GM21717 (cell line): ENCODE measurements around the gene SLC35G6.
"Not testable (repeated sequence)": the region's sequence is repeated elsewhere in the genome, so short reads cannot be mapped to it uniquely, and the experiment has no call there.

Experiments used
- ATAC-seq: cut with Tn5 transposase; IDR thresholded peaks from one replicate; pipeline ENCODE4 v1.9.1; 2021; ENCODE audit warnings: mild to moderate bottlenecking, moderate library complexity; ENCODE audit not compliant: unreplicated experiment

SLC35G6 gene

DNA sequence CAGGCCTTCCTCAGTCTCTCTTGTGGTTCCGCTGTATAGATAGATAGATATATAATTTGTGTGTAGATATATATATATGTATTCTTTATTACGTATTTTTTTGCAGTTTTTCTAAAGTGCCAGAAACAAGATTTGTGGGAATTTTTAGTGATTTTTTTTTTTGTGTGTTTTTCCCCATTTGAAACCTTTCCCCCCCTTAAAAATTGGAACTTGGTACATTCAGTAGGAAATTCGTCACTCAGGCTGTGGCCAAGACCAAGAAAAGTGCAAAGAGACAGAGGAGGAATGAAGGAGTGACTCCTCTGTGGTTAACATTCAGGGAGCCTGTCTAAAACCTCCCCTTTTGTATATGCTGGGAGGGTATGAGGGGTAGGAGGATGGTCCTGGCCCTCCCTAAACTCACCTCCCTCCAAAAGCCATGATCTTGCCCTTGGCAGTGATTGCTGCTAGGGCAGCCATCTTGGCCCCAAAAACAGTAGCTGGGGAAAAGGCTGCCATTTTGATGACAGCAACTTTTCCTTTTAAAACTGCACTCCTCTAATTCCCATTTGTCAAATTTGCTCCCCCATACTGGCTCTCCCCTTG is 21.2 kb upstream of the SLC35G6 start:
- no peak for ATAC-seq

DNA sequence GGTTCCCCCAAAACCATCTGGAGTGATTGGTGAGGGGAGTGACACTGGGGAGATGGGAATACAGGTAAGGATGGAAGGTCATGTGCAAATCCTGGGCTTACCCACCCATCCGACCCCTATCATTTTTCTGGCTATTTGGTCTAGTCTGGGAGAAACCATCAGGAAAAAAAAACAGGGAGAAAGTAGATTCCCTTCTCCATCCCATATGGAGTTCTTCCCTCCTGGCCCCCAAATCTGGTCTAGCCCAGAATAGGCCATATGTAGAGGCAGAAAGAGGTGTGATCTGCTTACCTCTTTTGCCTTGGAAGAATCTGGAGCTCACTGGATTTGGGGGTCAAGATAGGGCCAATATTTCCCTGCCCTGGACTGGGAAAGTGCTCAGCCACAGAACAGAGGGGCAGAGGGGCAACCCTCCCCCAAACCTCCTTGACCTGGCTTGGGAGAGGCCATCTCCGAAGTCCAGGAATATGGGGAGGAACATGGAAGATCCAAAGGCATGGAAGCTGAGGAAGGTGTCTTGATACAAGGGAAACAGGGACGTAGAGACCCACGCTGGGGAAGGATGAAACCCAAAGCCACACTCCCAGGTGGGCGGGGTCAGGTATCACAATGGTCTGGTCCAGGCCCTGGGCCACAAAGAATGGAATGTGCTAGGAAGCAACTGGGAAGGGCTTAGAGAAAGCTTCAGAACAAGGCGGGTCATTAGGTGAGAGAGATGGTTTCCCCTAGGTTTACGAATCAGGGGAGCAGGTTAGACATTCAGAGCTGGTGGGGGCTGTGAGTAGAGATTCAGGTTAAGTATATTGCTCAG is 20.2 kb upstream of the SLC35G6 start:
- no peak for ATAC-seq

DNA sequence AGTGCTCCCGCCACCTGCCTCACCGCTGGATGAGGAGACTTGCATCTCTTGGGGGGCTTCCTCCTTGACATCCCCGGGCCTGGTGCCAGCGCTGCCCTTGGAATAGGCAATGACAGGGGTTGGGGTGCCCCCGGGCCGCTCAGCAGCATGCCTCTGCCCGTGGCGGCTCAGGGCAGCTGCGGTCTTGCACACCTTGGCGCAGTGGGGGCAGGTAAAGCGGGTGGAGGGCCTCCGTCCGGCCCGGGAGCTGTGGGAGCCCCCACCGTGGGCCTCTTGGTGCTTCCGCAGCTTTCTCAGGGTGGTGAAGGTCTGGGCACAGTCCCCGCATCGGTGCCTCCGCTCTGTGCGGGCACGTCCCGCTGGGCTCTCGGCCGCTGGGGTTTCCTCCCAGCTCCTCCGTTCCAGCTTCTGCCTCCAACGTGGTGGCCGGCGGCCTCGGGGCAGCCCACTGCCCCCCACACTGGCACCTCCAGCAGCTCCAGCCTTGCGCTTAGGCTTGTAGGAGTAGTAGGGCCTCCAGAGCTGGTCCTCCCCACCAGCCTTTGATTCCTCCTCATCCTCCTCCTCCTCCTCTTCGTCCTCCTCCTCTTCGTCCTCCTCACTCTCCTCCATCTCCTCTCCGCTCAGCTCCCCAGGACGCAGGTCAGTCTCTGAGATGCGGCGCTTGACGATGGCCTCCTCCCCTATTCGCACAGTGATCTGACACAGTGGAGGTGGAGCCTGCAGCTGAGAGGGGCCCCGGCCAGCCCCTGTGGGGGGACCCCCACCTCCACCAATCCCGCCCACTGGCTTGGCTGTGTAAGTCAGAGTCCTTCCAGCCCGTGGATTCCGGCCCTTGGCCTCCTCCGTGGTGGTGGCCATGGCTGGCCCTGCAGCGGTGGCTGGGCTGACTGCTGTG is 18.5 kb upstream of the SLC35G6 start:
- no peak for ATAC-seq

- ATAC-seq, result no peak
Measured at GRCh38 chr17:7463372-7463846, 17.8 kb upstream of the SLC35G6 start.

GRCh38 chr17:7464081-7464480 is 17.2 kb upstream of the SLC35G6 start:
- ATAC-seq, result no peak

- ATAC-seq, result no peak
Measured at GRCh38 chr17:7465597-7466275, 15.5 kb upstream of the SLC35G6 start.

DNA sequence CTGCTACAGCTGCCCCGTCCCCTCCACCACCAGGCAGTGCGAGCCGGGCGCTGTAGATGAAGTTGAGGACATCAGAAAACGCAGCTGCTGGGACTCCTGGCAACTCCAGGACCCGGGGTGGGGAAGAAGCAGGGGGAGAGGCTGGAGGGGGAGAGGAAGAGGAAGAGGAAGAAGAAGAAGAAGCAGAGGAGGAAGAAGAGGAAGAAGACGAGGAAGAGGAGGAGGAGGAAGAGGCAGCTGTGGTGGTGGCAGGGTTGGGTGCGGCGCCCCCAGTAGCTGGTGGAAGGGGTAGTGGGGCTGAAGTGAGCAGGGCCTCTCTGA is 15.0 kb upstream of the SLC35G6 start:
- ATAC-seq, result no peak

DNA sequence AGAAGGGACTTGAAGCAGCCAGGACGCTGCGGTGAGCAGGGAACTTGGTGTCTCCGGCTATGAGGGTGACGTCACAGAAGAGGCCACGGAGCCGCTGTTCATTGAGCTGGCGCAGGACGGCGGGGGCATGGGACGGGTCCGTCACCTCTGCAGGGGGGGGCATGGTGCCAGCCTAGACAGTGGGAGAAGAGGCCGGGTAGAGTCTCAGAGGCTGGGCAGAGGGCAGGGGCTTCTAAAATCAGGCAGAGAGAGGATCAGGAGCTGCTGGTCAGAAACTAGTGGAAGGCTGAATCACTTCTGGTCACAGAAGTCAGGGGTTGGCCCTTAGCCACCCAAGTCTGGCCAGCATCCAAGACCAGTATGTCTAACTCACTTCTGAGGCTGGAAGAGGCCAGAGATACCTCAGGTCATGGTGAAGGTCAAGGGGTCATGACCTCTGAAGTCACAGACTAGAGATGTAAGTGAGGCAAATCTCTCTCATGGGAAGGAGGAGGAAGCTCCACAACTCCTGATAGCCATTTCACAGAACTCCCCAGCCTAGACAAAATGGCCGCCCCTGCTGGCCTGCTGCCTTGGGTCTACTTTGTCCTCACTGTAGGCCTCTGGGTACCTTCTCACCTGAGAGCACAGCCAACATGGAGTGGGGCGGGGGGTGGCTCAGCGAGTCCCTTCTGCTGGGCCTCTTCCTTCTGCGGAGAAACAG is 14.5 kb upstream of the SLC35G6 start:
- ATAC-seq, result no peak

GRCh38 chr17:7467498-7467897 is 13.7 kb upstream of the SLC35G6 start:
- ATAC-seq, result no peak

GRCh38 chr17:7468290-7468689 is 13.0 kb upstream of the SLC35G6 start:
- no peak for ATAC-seq

DNA sequence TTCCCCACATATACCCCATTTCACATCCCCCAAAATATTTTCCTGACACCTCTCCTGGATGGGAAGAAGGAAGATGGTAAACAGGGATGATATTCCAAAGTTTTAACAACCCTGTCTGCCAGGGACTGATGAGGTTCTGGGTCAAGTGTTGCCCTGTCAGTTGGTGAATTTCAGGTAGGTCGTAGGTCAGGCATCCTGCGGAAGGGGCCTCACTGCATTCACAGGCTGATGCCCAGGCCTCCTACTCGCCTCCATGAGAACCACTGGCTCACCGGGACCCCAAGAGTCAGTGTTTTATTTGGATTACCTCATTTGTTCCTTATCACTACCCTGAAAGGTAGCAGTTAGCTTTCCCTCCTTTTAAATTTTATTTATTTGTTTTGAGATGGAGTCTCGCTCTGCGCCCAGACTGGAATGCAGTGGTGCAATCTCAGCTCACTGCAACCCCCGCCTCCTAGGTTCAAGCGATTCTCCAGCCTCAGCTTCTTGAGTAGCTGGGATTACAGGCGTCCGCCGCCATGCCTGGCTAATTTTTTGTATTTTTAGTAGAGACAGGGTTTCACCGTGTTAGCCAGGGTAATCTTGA is 12.3 kb upstream of the SLC35G6 start:
- no peak for ATAC-seq

DNA sequence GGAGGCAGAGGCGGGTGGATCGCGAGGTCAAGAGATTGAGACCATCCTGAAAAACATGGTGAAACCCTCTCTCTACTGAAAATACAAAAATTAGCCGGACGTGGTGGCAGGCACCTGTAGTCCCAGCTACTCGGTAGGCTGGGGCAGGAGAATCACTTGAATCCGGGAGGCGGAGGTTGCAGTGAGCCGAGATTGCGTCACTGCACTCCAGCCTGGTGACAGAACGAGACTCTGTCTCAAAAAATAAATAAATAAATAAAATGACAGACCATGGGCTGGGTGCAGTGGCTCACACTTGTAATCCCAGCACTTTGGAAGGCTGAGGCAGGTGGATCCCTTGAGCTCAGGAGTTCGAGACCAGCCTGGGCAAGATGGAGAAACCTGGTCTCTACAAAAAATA is 11.4 kb upstream of the SLC35G6 start:
- not testable (repeated sequence) for ATAC-seq

- ATAC-seq, result not testable (repeated sequence)
Measured at GRCh38 chr17:7470457-7470973, 10.7 kb upstream of the SLC35G6 start.

- no peak for ATAC-seq
Measured at GRCh38 chr17:7471729-7472128, 9.5 kb upstream of the SLC35G6 start.

DNA sequence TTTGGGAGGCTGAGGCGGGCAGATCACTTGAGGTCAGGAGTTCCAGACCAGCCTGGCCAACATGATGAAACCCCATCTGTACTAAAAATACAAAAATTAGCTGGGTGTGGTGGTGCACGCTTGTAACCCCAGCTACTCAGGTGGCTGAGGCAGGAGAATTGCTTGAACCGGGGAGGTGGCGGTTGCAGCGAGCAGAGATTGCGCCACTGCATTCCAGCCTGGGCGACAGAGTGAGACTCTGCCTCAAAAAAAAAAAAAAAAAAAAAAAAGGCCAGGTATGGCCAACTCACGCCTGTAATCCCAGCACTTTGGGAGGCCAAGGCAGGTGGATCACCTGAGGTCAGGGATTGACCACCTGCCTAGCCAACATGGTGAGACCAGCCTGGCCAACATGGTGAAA is 6.5 kb upstream of the SLC35G6 start:
- not testable (repeated sequence) for ATAC-seq

- no peak for ATAC-seq
Measured at GRCh38 chr17:7475764-7476422, 5.4 kb upstream of the SLC35G6 start.

- no peak for ATAC-seq
Measured at GRCh38 chr17:7476494-7476893, 4.8 kb upstream of the SLC35G6 start.

DNA sequence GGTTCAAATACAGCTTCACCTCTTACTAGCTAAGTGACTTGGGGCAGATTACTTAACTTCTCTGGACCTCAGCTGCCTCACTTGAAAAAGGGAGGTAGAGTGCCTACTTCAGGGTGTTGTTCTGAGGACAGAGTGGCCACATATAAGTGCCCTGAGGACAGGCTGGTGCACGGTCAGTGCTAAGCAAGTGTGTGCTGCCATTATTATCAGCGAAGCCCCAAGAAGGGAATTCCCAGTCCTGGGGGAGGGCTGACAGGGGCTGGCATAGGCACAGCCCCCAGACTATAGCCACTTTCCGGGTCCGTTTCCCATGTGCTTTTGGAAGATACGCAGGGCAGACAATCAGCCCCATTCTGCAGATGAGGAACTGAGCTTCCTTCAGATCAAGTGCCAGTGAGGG is 4.3 kb upstream of the SLC35G6 start:
- no peak for ATAC-seq
